EL (cell line): Measurements from ENCODE around the gene CPXM1.

Experiments used
- DNase-seq: peaks from one replicate; pipeline ENCODE4 v3.0.0-alpha.2; 2016

CPXM1 gene

GRCh38 chr20:2747676-2748235 lies 52.7 kb downstream of the CPXM1 start:
- no peak for DNase-seq

GRCh38 chr20:2746636-2747265 lies 53.7 kb downstream of the CPXM1 start:
- DNase-seq: no peak

GRCh38 chr20:2745936-2746635 lies 54.3 kb downstream of the CPXM1 start:
- no peak for DNase-seq

- DNase-seq: no peak
These were observed 55.1 kb downstream of the CPXM1 start for GRCh38 chr20:2745060-2745910.
